ENCODE measurements around the gene HOXA5.

Gene HOXA5

DNA sequence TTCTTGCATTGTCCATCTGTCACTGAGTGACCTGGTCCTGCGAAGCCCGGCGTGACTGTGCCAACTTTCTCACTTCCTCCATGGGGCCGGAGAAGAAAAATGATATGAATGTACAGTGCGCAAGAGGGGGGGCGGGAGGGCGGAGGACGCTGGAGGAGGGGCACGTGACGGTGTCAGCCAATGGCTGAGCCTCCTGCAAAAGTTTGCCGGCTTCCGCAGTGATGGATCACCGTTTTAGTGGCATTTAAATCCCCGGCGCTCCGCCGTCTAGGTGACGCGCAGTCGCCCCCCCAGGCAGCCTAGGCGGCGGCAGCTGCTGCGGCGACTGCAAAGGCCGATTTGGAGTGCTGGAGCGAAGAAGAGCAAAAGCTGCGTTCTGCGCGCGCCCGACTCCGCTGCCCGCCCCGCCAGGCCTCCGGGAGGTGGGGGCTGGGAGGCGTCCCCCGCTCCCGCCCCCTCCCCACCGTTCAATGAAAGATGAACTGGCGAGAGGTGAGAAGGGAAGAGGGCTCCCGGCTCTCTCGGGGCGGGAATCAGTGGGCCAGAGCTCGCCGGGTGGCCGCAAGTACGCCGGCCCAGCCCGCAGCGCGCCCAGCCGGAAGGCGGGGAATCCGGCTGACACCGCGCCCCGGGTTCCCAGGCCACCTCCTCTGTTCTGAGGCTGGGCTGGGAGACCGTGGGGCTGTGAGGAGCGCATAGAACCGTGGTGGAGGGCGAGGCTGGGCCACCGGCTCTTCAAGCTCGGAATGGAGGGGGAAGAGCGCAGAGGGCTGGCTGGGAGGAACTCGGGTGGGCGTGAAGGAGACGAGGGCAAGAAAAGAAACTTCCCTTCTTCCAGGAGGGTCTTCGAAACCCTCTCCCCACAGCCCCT is 47.3 kb downstream of the HOXA5 start, which contains the start of gene HOXA1 (continued):
- TF ChIP-seq, protein P1, sequence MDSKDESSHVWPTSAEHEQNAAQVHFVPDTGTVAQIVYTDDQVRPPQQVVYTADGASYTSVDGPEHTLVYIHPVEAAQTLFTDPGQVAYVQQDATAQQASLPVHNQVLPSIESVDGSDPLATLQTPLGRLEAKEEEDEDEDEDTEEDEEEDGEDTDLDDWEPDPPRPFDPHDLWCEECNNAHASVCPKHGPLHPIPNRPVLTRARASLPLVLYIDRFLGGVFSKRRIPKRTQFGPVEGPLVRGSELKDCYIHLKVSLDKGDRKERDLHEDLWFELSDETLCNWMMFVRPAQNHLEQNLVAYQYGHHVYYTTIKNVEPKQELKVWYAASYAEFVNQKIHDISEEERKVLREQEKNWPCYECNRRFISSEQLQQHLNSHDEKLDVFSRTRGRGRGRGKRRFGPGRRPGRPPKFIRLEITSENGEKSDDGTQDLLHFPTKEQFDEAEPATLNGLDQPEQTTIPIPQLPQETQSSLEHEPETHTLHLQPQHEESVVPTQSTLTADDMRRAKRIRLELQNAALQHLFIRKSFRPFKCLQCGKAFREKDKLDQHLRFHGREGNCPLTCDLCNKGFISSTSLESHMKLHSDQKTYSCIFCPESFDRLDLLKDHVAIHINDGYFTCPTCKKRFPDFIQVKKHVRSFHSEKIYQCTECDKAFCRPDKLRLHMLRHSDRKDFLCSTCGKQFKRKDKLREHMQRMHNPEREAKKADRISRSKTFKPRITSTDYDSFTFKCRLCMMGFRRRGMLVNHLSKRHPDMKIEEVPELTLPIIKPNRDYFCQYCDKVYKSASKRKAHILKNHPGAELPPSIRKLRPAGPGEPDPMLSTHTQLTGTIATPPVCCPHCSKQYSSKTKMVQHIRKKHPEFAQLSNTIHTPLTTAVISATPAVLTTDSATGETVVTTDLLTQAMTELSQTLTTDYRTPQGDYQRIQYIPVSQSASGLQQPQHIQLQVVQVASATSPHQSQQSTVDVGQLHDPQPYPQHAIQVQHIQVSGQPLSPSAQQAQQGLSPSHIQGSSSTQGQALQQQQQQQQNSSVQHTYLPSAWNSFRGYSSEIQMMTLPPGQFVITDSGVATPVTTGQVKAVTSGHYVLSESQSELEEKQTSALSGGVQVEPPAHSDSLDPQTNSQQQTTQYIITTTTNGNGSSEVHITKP (tag by site-specific recombination; IDR thresholded peaks at IDR 0.05) = 0 out of 2 replicates have a peak, but pooled peaks have one; percentile 7
- TF ChIP-seq MYNN (tag by site-specific recombination; IDR thresholded peaks at IDR 0.05; ENCODE audit: borderline replicate concordance) (no peak), AEBP2 (tag by site-specific recombination; IDR thresholded peaks at IDR 0.05; ENCODE audit: borderline replicate concordance) (no peak), KLF1 (tag by site-specific recombination; IDR thresholded peaks at IDR 0.05) (no peak), ZNF214 (tag by site-specific recombination; IDR thresholded peaks at IDR 0.05; ENCODE audit: borderline replicate concordance) (no peak), SETDB1 (IDR thresholded peaks at IDR 0.05; ENCODE audit: insufficient read length, low read length) (no peak), ZBTB20 (tag by site-specific recombination; IDR thresholded peaks at IDR 0.05) (peak; percentile 86), ZNF398 (tag by site-specific recombination; IDR thresholded peaks at IDR 0.05) (peak; percentile 67), ZNF560 (tag by site-specific recombination; IDR thresholded peaks at IDR 0.05; ENCODE audit: borderline replicate concordance) (no peak), ZBTB49 (tag by site-specific recombination; IDR thresholded peaks at IDR 0.05; ENCODE audit: low read depth) (no peak), ZNF341 (tag by site-specific recombination; IDR thresholded peaks at IDR 0.05; ENCODE audit: low read depth) (peak; percentile 52; the same call in 1 of the 2 replicates), ZBTB8A (tag by site-specific recombination; IDR thresholded peaks at IDR 0.05) (peak; percentile 86), ZNF23 (tag by site-specific recombination; IDR thresholded peaks at IDR 0.05; ENCODE audit: borderline replicate concordance) (no peak), GLIS2 (tag by site-specific recombination; IDR thresholded peaks at IDR 0.05) (peak; percentile 17; the same call in 1 of the 2 replicates), ZFHX2 (tag by site-specific recombination; conservative IDR thresholded peaks at IDR 0.05) (no peak), ZNF561 (tag by site-specific recombination; IDR thresholded peaks at IDR 0.05; ENCODE audit: borderline replicate concordance) (peak; percentile 28; the same call in 1 of the 2 replicates)
- TF ChIP-seq, protein P2, sequence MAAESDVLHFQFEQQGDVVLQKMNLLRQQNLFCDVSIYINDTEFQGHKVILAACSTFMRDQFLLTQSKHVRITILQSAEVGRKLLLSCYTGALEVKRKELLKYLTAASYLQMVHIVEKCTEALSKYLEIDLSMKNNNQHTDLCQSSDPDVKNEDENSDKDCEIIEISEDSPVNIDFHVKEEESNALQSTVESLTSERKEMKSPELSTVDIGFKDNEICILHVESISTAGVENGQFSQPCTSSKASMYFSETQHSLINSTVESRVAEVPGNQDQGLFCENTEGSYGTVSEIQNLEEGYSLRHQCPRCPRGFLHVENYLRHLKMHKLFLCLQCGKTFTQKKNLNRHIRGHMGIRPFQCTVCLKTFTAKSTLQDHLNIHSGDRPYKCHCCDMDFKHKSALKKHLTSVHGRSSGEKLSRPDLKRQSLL (tag by site-specific recombination; IDR thresholded peaks at IDR 0.05) = 0 out of 2 replicates have a peak, but pooled peaks have one; percentile 9
- TF ChIP-seq, protein P3, sequence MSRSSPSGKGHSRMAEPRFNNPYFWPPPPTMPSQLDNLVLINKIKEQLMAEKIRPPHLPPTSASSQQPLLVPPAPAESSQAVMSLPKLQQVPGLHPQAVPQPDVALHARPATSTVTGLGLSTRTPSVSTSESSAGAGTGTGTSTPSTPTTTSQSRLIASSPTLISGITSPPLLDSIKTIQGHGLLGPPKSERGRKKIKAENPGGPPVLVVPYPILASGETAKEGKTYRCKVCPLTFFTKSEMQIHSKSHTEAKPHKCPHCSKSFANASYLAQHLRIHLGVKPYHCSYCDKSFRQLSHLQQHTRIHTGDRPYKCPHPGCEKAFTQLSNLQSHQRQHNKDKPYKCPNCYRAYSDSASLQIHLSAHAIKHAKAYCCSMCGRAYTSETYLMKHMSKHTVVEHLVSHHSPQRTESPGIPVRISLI (tag by site-specific recombination; IDR thresholded peaks at IDR 0.05) = no peak
- TF ChIP-seq, protein P4, sequence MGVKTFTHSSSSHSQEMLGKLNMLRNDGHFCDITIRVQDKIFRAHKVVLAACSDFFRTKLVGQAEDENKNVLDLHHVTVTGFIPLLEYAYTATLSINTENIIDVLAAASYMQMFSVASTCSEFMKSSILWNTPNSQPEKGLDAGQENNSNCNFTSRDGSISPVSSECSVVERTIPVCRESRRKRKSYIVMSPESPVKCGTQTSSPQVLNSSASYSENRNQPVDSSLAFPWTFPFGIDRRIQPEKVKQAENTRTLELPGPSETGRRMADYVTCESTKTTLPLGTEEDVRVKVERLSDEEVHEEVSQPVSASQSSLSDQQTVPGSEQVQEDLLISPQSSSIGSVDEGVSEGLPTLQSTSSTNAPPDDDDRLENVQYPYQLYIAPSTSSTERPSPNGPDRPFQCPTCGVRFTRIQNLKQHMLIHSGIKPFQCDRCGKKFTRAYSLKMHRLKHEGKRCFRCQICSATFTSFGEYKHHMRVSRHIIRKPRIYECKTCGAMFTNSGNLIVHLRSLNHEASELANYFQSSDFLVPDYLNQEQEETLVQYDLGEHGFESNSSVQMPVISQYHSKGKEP (tag by site-specific recombination; IDR thresholded peaks at IDR 0.05) = peak; percentile 80
- TF ChIP-seq, protein P5, sequence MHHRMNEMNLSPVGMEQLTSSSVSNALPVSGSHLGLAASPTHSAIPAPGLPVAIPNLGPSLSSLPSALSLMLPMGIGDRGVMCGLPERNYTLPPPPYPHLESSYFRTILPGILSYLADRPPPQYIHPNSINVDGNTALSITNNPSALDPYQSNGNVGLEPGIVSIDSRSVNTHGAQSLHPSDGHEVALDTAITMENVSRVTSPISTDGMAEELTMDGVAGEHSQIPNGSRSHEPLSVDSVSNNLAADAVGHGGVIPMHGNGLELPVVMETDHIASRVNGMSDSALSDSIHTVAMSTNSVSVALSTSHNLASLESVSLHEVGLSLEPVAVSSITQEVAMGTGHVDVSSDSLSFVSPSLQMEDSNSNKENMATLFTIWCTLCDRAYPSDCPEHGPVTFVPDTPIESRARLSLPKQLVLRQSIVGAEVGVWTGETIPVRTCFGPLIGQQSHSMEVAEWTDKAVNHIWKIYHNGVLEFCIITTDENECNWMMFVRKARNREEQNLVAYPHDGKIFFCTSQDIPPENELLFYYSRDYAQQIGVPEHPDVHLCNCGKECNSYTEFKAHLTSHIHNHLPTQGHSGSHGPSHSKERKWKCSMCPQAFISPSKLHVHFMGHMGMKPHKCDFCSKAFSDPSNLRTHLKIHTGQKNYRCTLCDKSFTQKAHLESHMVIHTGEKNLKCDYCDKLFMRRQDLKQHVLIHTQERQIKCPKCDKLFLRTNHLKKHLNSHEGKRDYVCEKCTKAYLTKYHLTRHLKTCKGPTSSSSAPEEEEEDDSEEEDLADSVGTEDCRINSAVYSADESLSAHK (tag by site-specific recombination; IDR thresholded peaks at IDR 0.05) = no peak
